Measurements from ENCODE around the gene VPS4B.
"Not testable (repeated sequence)": the region's sequence is repeated elsewhere in the genome, so short reads cannot be mapped to it uniquely, and the experiment has no call there.

The VPS4B gene

GRCh38 chr18:63366213-63367052, 55.8 kb downstream of the VPS4B start:
- no peak for DNase-seq

- DNase-seq, result no peak
These were observed 56.4 kb downstream of the VPS4B start for GRCh38 chr18:63365876-63366212.

DNA sequence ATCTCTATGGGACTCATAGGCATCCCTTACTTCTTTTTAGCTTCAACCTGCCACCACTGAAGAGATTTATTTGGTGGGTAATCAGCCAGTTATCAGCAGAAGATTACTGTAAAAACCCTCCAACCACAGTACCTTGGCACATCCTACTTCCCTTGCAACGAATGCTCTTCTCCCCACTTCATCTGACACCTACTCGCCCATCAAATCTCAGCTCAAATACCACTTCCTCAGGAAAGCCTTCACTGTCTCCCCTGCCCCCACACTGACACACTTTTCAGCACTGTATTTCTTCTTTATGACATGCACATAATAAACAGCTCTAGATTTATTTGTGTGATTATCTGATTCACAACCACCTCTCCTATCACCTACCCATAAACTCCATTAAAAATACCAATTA, 58.3 kb downstream of the VPS4B start:
- no peak for DNase-seq

GRCh38 chr18:63363420-63363819, 58.9 kb downstream of the VPS4B start:
- DNase-seq, result not testable (repeated sequence)

GRCh38 chr18:63356272-63356896, 65.9 kb downstream of the VPS4B start:
- no peak for DNase-seq

DNA sequence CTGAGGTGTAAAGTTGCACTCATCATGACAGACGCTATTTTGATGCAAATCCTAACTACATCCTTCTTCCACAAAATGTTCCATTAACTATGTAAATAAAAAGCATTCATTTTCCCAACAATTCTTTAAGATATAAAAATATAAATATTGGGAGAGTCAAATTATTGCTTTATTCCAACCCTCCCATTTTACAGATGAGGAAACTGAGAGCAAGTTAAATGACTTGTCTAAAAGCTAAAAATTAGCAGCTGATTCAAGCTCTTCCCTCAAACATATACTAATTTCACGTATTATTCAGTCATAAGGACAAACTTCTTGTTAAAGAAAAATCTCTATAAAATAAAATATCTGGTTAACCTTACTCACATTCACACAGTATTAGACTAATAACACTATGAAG, 72.0 kb downstream of the VPS4B start:
- DNase-seq, result no peak

DNA sequence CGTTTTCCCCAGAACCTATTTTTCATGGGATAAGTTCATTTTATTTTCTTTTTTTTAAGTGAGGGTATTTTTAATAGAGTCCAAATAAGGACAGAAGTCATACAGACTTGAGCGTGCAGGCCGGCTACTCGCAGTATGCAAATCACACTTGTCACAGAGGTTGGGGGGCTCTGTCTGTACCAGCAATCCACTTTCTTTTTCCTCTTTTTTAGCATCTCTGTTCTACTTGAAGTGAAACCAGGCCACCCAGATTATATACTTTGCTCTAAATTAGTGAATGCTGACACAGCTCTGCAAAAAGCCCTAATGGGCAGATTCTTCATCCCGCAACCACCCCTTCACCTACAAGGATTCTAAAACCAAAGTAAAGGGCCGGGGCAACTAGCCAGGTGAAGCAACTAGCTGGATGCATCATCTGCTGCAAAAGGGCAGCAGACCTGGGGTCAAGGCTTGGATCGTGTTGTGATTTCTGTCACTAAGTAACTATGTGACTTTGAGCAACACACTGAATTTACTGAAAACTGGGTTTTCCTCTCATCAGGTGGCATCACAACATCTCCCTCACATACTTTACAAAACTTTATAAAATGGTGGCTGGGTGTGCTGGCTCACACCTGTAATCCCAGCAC, 73.7 kb downstream of the VPS4B start:
- DNase-seq, result no peak

DNA sequence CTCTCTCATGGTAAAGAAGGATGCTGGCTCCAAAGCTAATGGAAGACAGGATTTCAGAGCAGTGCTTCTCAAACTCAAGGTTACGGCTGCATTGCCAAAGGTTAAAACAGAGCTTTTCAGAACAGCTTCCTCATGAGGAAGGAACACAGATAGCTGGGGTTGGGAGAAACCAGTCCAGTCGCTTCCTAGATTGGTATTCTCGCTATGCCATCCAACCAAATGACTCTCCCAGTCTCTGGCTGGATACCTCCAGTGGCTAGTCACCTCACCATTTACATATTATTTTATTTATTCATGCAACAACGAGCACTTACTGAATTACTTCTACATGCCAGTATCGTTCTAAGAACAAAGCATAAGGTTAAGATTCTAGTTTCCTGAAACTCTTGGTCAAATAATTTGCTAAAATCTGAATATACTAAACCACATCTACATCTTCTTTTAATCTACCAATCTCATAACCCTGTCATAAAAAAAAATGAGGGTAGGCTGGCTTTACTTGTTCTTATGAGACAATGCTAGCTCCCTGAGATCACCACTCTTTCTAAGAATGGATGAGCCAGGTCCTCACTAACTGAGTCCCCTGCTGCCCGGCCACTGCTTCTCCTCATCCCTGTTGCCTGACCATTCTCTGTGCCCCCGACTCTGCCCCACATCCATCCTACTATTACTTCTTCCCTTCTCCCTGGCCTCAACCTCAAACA, 75.6 kb downstream of the VPS4B start:
- no peak for DNase-seq

- DNase-seq, result no peak
These were observed 76.2 kb downstream of the VPS4B start for GRCh38 chr18:63346031-63346430.

DNA sequence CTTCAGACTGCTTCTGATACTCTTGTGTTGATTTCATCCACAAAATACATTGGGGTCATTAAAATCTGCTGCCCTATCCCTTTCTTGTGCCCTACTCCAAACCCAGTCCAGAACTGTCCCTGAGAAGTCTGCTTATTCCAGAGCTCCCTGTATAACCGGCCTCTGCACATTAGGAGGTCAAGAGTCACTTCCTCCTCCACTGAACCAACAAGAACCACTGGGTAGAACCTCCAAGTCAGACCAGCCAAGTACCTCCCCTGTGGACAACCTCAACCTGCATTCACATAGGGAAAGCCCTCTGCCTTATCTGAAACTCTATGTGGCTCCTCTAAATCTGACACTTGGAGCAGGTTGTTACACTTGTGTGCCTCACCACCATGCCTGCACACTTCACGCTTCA, 77.4 kb downstream of the VPS4B start:
- DNase-seq, result no peak

DNA sequence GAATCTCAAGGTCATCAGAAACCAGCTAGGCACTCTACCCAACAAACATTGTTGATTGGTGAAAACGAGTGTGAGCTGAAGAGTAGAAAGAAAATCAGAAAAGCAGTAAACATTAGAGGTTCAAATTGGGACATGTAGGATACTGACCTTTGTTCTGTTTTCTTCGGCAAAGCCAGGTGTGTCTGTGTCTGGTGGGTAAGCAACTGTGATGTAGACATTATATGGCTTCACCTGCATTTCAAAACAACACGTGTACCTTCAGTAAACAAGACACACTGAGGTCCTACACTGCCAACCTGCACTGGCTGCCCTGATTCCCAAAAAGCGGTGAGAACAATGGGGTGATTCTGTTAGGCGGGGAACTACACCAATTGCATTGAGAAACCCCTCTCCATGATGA, 78.0 kb downstream of the VPS4B start:
- DNase-seq, result no peak

DNA sequence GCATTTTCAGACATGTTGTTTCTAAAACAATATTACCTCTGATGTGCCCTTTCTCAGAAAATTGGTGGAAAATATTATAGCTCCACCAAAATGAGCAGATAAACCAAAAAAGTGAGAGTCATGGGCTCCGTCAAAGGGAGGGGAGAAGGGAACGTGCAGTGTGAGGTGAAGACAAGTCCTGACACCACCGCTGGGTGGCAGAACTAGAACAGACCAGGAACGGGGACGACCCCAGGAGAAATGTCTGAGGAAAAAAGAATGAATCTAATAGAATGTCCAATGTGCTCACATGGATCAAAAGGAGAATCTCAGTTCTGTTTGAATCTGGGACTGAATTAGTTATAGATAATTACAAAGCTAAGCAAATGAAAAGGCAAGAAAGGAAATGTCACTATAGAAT, 80.1 kb downstream of the VPS4B start:
- DNase-seq, result no peak

GRCh38 chr18:63339920-63340484, 82.3 kb downstream of the VPS4B start:
- no peak for DNase-seq

Measured in NCI-H187 (cell line).